Bronchial epithelial cell (primary cell): ENCODE measurements around the gene SORCS2. TPM values are rescaled to one million over a fixed set of nuclear protein-coding genes. Genes with fewer than 3 reads are reported as not detected.

Experiments
- DNase-seq: peaks from one replicate; pipeline ENCODE4 v3.0.0-alpha.2; 2010; ENCODE audit warnings: low read depth
- FAIRE-seq: peaks from 2 replicates; lab custom pipeline; 2011; peaks lifted over from hg19 to GRCh38; lab: Jason Lieb, UNC
- H3K27me3 ChIP-seq: 2 replicates; pipeline ENCODE4 v1.5.1; 2011; ENCODE audit warnings: low read length; ENCODE audit not compliant: control insufficient read depth, insufficient read depth
- H3K36me3 ChIP-seq: 2 replicates; pipeline ENCODE4 v1.5.1; 2011; ENCODE audit warnings: low read length; ENCODE audit not compliant: control insufficient read depth, insufficient read depth
- H3K4me3 ChIP-seq: 2 replicates; pipeline ENCODE4 v1.5.1; 2011; ENCODE audit warnings: mild to moderate bottlenecking, low read depth, low read length, control low read depth
- CTCF ChIP-seq: IDR thresholded peaks from 2 replicates; pipeline ENCODE4 v1.5.1; 2011; ENCODE audit warnings: mild to moderate bottlenecking, moderate library complexity, low read length, control low read depth, inconsistent platforms; ENCODE audit not compliant: insufficient read depth, severe bottlenecking
- total RNA-seq: library from RNA; depleted of rRNA; stranded (reverse); fragments of >200 nt; gene quantifications from 2 replicates; pipeline ENCODE4 v1.2.1, GENCODE V29; 2014

Gene SORCS2
- total RNA-seq, 1 donor from 2014 or later, result under 0.01 TPM

- DNase-seq, result no peak
- Histone ChIP-seq H3K27me3 (no peaks in the 10 kb centered on the region), H3K4me3 (no peak overlapping the region), H3K36me3 (no peaks in the 10 kb centered on the region)
- TF ChIP-seq CTCF, result no peak
- FAIRE-seq, result no peak
These were observed 66.7 kb downstream of the SORCS2 start for GRCh38 chr4:7259039-7259438.

- Histone ChIP-seq H3K27me3 (no peaks in the 10 kb centered on the region), H3K36me3 (no peaks in the 10 kb centered on the region), H3K4me3 (no peak overlapping the region)
- DNase-seq (no peak), FAIRE-seq (no peak)
- no peak for TF ChIP-seq CTCF
These were observed 68.2 kb downstream of the SORCS2 start for GRCh38 chr4:7260569-7260968.

GRCh38 chr4:7261087-7261486 is 68.7 kb downstream of the SORCS2 start:
- H3K27me3 ChIP-seq, result no peaks in the 10 kb centered on the region
- H3K4me3 ChIP-seq, result no peak overlapping the region
- no peak for TF ChIP-seq CTCF
- DNase-seq, result no peak
- no peak for FAIRE-seq
- H3K36me3 ChIP-seq, result no peaks in the 10 kb centered on the region

GRCh38 chr4:7261536-7261935 is 69.2 kb downstream of the SORCS2 start:
- H3K4me3 ChIP-seq, result no peak overlapping the region
- FAIRE-seq (no peak), DNase-seq (no peak)
- no peaks in the 10 kb centered on the region for H3K36me3 ChIP-seq
- no peaks in the 10 kb centered on the region for H3K27me3 ChIP-seq
- TF ChIP-seq CTCF, result no peak

- FAIRE-seq, result no peak
These were observed 69.8 kb downstream of the SORCS2 start for GRCh38 chr4:7262134-7262533.

More at GRCh38 chr4:7262134-7262533, 69.8 kb downstream of the SORCS2 start:
- no peak for DNase-seq
- TF ChIP-seq CTCF, result no peak
- Histone ChIP-seq H3K36me3 (no peaks in the 10 kb centered on the region), H3K27me3 (no peaks in the 10 kb centered on the region), H3K4me3 (no peak overlapping the region)
